GM19193 (cell line): Measurements from ENCODE around the gene KRTAP19-7.

ENCODE experiments used
- POLR2A ChIP-seq: IDR thresholded peaks from 4 replicates; pipeline ENCODE4 v1.6.1; 2011; ENCODE audit not compliant: insufficient read depth, insufficient read length; ENCODE audit errors: extremely low read depth

The KRTAP19-7 gene, protein sequence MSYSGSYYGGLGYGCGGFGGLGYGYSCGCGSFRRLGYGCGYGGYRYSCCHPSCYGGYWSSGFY

GRCh38 chr21:30561264-30561895 is at the start of gene KRTAP19-7:
TSS of gene KRTAP19-7 (minus strand) at chr21:30561314. CDS start at chr21:30561289, 25 bp downstream.
- no peak for TF ChIP-seq POLR2A

DNA sequence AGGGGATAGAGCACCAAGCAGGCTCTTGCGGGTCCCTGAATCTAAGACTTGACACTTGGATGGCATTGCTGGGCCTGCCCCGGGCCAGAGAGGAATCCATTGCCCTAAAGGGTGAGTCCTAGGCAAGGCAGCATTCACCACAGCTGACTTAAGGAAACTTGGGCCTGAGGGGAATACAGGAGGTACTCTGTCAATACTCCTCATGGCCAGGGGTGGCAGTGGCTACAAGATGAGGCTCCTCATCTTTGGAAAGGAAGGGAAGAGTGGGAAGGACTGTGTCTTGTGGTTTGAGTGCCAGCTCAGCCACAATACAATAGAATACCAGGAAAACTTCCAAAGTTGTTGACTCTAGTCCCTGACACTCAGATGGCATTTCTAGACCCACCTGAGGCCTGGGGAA is 44.9 kb upstream of the KRTAP19-7 start:
- TF ChIP-seq POLR2A = no peak

- no peak for TF ChIP-seq POLR2A
Observed at GRCh38 chr21:30600787-30601186, 39.7 kb upstream of the KRTAP19-7 start, which contains the start of gene KRTAP22-1. TSS of gene KRTAP22-1 (plus strand) at chr21:30601087.

GRCh38 chr21:30598802-30599201 is 37.7 kb upstream of the KRTAP19-7 start, which contains the start of gene KRTAP6-2:
TSS of gene KRTAP6-2 (minus strand) at chr21:30598902. CDS start at chr21:30598874, 28 bp downstream.
- no peak for TF ChIP-seq POLR2A

GRCh38 chr21:30592140-30592539 is 31.0 kb upstream of the KRTAP19-7 start, which contains the start of gene KRTAP6-3:
TSS of gene KRTAP6-3 (plus strand) at chr21:30592440. CDS start at chr21:30592446, 6 bp downstream.
- no peak for TF ChIP-seq POLR2A

GRCh38 chr21:30590297-30590696 is 29.2 kb upstream of the KRTAP19-7 start, which contains the start of gene KRTAP22-2:
TSS of gene KRTAP22-2 (minus strand) at chr21:30590397.
- TF ChIP-seq POLR2A = no peak

DNA sequence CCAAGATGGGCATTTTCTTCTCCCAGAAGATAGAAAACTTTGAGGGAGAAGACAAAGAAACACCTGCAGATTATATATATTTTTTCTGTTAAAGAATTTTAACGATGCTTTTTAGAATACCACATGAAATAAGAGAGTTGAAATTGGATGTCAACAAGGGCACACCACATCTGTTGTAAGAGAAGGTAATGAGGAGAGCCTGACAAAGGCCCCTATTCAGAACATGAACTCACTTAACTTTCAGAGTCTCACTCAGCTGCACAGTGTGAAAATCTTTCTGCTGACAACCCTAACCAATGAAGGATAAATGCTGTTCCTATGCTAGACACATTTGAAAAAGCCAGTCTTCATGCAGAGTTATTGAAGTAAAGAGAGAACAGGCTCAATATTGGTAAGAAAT is 21.8 kb upstream of the KRTAP19-7 start:
- no peak for TF ChIP-seq POLR2A

GRCh38 chr21:30580132-30580531 is 19.0 kb upstream of the KRTAP19-7 start:
- TF ChIP-seq POLR2A = no peak

DNA sequence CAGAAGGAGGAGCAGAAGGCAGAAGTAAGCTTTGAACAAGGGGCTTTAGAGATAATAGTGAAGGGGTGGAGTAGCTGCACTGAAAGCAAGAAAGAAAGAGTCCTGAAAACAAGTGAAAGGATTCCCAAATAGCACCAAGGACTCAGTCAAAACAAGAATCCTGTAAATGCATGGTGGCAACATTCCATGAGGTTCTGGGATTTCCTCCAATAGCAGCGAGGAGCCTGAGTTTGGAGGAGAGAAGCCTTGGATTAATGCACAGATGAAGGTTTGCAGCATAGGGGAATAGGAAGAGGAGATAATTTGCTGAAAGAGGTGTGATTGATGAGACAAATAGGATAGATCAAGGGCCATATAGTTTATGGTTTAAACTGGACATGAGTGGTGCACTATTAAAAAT is 18.2 kb upstream of the KRTAP19-7 start:
- no peak for TF ChIP-seq POLR2A

DNA sequence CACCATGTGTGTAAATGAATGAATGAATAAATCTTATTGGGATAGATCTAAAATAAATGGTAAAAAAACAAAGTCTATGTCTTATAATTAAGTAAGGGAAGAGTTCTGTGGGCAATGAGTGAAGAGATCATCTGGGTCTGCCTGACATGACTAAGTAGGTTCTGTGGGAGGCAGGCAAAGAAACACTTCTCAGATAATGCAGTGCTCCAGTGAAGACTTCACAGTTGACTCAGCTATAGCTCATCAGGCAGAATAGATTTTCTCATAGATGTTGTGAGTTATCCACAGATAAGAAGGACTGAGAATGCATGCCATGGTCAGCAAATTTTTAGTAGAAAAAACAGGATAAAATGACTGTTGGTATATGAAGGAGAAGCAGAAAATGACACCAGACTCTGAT is 16.7 kb upstream of the KRTAP19-7 start:
- TF ChIP-seq POLR2A = no peak

GRCh38 chr21:30567617-30568016 is 6.5 kb upstream of the KRTAP19-7 start:
- no peak for TF ChIP-seq POLR2A

DNA sequence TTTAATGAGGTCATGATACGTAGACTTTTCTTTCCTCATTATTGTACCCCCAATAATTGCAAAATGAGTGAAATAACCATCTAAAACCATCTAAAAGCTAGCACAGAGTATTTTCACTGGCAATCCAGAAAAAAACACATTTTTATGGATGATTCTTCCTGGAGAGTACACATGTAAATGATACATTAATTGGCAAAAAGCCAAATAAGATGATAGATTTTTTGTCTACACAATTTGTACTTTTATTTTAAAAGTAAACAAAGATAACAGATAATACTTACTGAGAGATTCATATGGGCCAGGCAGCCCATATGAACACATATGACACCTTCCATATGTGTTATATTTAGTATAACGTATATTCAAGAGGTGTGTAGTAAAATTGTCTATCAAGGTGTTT is 2.5 kb upstream of the KRTAP19-7 start:
- no peak for TF ChIP-seq POLR2A

DNA sequence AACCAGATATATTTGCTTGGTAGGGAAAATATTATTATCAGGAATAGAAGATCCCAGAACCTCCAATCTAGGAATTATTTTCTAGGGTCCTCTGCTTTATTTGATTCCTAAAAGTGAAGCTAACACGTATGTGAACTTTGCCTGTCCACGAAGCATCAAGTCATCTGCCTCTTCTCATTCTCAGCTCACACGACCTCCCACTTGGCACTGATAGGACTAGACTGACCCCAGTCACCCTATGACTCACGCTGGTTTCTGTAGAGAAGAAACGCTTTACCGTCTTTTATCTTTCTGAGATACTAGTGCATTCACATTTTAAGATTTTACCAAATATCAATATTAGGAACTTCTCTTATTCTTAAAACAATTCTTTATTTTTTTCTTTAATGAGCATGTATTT is 2.0 kb upstream of the KRTAP19-7 start:
- no peak for TF ChIP-seq POLR2A

- TF ChIP-seq POLR2A = no peak
Observed at GRCh38 chr21:30561957-30562356, 843 bp upstream of the KRTAP19-7 start.

- TF ChIP-seq POLR2A = no peak
Observed at GRCh38 chr21:30555095-30555494, 6.0 kb downstream of the KRTAP19-7 start.

DNA sequence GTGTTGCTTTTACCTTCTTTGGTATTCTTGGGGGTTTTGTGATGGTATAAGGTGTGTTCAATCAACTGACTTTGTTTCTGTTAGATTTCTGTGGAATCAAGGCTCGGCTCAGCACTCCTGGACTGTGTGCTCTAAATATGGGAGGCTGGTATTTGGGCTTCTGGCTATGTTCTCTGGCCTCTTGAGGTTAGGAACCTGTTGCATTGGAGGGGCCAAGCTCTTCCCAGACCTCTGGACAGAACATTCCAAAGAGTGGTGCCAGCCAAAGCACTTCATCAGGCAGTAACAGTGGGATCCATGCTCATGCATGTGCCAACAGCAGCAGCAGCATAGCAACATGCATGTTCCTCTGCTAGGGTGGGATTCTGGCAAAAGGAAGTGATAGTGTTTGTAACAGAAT is 8.3 kb downstream of the KRTAP19-7 start:
- TF ChIP-seq POLR2A = no peak
